Prostate gland (tissue), 2 donors: ENCODE results near the gene GUCY2C.

Source experiments
- CTCF ChIP-seq, 4 experiments: fragments of 200-600 bp in 2 of 4; fragments of 450-650 bp in 2 of 4; sonication (generic) in 2 of 4; IDR thresholded peaks; 1 replicate in 3 of 4; 2 replicates in 1 of 4; pipeline ENCODE4 v1.5.1; 2016 to 2019; ENCODE audit warnings: antibody characterized with exemption in 4 of 4, mild to moderate bottlenecking in 2 of 4, moderate library complexity in 2 of 4
- POLR2A ChIP-seq: fragments of 450-650 bp; IDR thresholded peaks from one replicate; pipeline ENCODE4 v1.6.1; 2016; ENCODE audit warnings: antibody characterized with exemption, mild to moderate bottlenecking
- POLR2AphosphoS5 ChIP-seq: sonication (generic); formaldehyde crosslinking; IDR thresholded peaks from one replicate; pipeline ENCODE4 v1.6.1; 2017; ENCODE audit warnings: antibody characterized with exemption

DNA sequence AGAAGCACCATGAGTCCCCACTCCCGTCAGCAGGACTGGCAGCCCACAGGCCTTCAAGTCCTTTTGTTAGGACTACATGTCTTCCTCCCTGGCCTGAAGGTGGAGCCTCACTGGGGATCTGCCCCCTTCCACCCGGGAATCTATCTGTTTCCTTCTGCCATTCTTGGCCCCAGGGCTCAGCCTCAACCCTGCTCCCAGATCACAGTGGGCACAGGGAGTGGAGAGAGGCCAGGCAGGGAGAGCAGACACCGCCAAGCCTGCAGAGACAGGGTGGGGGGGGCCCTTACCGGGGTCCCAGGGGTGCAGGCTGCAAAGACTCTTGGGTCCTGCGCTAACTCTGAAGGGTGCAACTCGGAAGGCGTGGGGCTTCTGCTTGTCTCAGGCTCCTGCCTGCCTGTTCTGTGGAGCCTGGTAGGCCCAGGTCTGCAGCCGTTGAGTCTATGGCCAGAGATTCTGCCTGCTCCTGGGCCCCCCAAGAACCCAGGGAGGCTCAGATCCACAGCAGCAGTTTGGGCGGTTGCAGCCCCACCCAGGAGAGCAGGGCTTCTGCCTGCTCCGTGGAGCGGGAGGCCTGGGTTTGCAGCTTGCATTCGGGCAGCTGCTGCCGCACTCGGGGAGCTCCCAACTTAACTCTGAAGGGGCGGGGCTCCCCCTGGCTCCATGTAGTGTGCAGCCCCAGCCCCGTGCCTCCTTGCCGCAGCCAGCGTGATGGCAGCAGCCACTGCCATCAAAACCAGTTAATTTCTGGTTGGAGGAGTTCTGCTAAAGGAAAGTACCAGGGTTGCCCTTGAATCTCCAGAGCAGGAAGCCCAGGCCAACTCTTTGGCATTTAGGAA is 107.0 kb downstream of the GUCY2C start:
- TF ChIP-seq CTCF (IDR thresholded peaks at IDR 0.05) (no peak), POLR2AphosphoS5 (no peak), POLR2A (no peak)
